CD4-positive, alpha-beta memory T cell (primary cell): ENCODE results near the gene ESM1. TPM values are rescaled to one million over a fixed set of nuclear protein-coding genes. Genes with fewer than 3 reads are reported as not detected.
"Not testable (repeated sequence)": the region's sequence is repeated elsewhere in the genome, so short reads cannot be mapped to it uniquely, and the experiment has no call there.

ENCODE experiments used
- CTCF ChIA-PET: fragments of 350-600 bp; sonication (Branson Sonifier 250); formaldehyde crosslinking; loops from one replicate; lab custom pipeline; 2021; ENCODE audit warnings: inconsistent platforms; ENCODE audit not compliant: partially characterized antibody; lab: Charles Lee
- POLR2A ChIA-PET: fragments of 350-600 bp; sonication (Branson Sonifier 250); formaldehyde crosslinking; loops from one replicate; lab custom pipeline; 2021; ENCODE audit not compliant: partially characterized antibody; lab: Charles Lee
- DNase-seq, 5 donors: peaks; one replicate each; pipeline versions ENCODE4 v3.0.0 to v3.0.0-alpha.2; 2020 to 2022; ENCODE audit warnings: mixed read lengths in 1 of 5
- H3K27ac ChIP-seq: one replicate; pipeline ENCODE4 v1.7.0; 2013; ENCODE audit warnings: low read depth, low read length
- H3K27me3 ChIP-seq: 2 replicates; pipeline ENCODE4 v1.7.0; 2013; ENCODE audit warnings: mild to moderate bottlenecking, low read length, moderate library complexity; ENCODE audit not compliant: insufficient read depth
- H3K36me3 ChIP-seq: 2 replicates; pipeline ENCODE4 v1.7.0; 2013; ENCODE audit warnings: mild to moderate bottlenecking, low read length, moderate library complexity; ENCODE audit not compliant: insufficient read depth
- H3K4me1 ChIP-seq: 2 replicates; pipeline ENCODE4 v1.7.0; 2013; ENCODE audit warnings: mild to moderate bottlenecking, low read length, moderate library complexity; ENCODE audit not compliant: insufficient read depth
- H3K4me3 ChIP-seq, 2 donors: one replicate each; pipeline ENCODE4 v1.7.0; 2013; ENCODE audit warnings: low read length in 2 of 2, mild to moderate bottlenecking in 1 of 2
- H3K9me3 ChIP-seq, 2 donors: one replicate each; pipeline ENCODE4 v1.7.0; 2013; ENCODE audit warnings: low read length in 2 of 2, control low read depth in 1 of 2; ENCODE audit not compliant: control insufficient read depth in 1 of 2
- H3K27ac Mint-ChIP-seq, 7 donors: one replicate each; pipeline ENCODE4 v1.8.0; 2020 to 2021; ENCODE audit warnings: mixed read lengths in 7 of 7, mild to moderate bottlenecking in 6 of 7, inconsistent platforms in 3 of 7, moderate library complexity in 3 of 7
- H3K27me3 Mint-ChIP-seq, 2 donors: one replicate each; pipeline ENCODE4 v1.8.0; 2020 to 2021; ENCODE audit warnings: mixed read lengths in 2 of 2
- H3K36me3 Mint-ChIP-seq, 2 donors: one replicate each; pipeline ENCODE4 v1.8.0; 2020 to 2021; ENCODE audit warnings: mixed read lengths in 2 of 2, inconsistent platforms in 1 of 2, mild to moderate bottlenecking in 1 of 2
- H3K4me1 Mint-ChIP-seq, 4 donors: one replicate each; pipeline ENCODE4 v1.8.0; 2020 to 2021; ENCODE audit warnings: mixed read lengths in 4 of 4, mild to moderate bottlenecking in 1 of 4
- H3K4me3 Mint-ChIP-seq, 8 donors: one replicate each; pipeline ENCODE4 v1.8.0; 2020 to 2021; ENCODE audit warnings: mixed read lengths in 8 of 8, mild to moderate bottlenecking in 7 of 8, moderate library complexity in 6 of 8, inconsistent platforms in 3 of 8
- H3K9me3 Mint-ChIP-seq, 8 donors: one replicate each; pipeline ENCODE4 v1.8.0; 2020 to 2021; ENCODE audit warnings: mixed read lengths in 8 of 8, mild to moderate bottlenecking in 5 of 8, inconsistent platforms in 3 of 8, moderate library complexity in 1 of 8
- intact Hi-C: fragments of 100-400 bp; cut with micrococcal nuclease; formaldehyde crosslinking; loops from one replicate; pipeline ENCODE4 v1.15.1; 2023
- polyA plus RNA-seq, 2 donors: library from polyadenylated mRNA; unstranded; fragments of 300-500 nt; fragmentation: Illumina TruSeq; gene quantifications; one replicate each; pipeline ENCODE4 v1.2.3, GENCODE V29; 2021
- total RNA-seq, 2 experiments: library from RNA; stranded (reverse); gene quantifications; one replicate each; pipeline ENCODE4 v1.2.3, GENCODE V29; 2021

Gene ESM1
- total and polyA plus RNA-seq, 4 experiments from 2014 or later, result 0.99 to 1.5 (median 1.1) TPM

DNA sequence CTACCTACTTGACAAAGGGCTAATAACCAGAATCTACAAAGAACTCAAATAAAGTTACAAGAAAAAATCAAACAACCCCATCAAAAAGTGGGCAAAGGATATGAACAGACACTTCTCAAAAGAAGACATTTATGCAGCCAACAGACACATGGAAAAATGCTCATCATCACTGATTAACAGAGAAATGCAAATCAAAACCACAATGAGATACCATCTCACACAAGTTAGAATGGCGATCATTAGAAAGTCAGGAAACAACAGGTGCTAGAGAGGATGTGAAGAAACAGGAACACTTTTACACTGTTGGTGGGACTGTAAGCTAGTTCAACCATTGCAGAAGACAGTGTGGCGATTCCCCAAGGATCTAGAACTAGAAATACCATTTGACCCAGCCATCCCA lies 16.8 kb upstream of the ESM1 start:
- Mint-ChIP-seq H3K4me1 (peaks cover 42 to 71% (median 59%) of the 10 kb centered on the region in 4 donors), H3K4me3 (peak overlapping the region in 6 of 8 donors; percentile 55 to 78 (median 68)), H3K27ac (peak overlapping the region; percentile 32 to 85 (median 66))
- POLR2A ChIA-PET, result interaction anchor here (0.7 to 1.2 kb wide), 3 partner anchors 10 to 60 kb away, joined by 3 to 7 read pairs (median 4); no protein-coding TSS in a partner anchor
- peaks cover 51% of the 10 kb centered on the region for H3K4me1 ChIP-seq
- not testable (repeated sequence) for H3K4me3 ChIP-seq, H3K27me3 Mint-ChIP-seq, H3K9me3 ChIP-seq, H3K36me3 Mint-ChIP-seq, H3K36me3 ChIP-seq, H3K27ac ChIP-seq, H3K27me3 ChIP-seq, H3K9me3 Mint-ChIP-seq
- CTCF ChIA-PET, result interaction anchor here (1.1 kb wide), 1 partner anchor 12 kb away, joined by 4 read pairs; no protein-coding TSS in a partner anchor
- DNase-seq, result peak in 4 of 5 donors; percentile 28 to 44 (median 40)
- intact Hi-C loops, result loop anchor here (5.0 kb wide), 1 partner anchor 70 kb away; no protein-coding TSS in a partner anchor

DNA sequence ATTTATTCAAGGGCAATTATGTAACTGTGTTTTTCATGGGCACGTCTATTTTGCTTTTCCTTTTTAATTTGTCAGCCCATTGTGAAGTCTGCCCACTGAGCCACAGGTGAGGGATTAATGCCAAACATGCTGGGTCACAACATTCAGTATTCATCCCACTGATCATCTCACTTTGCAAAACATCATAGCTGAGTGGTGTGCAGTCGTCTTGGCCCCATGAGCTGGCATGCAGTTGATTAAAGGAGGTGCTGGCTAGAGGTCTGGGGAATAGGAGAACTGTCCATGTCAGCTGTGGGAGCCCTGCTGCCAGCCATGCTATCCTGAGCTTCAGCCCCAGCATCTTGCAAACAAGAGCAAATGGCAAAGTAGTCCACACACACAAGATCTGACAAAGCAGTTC lies 11.7 kb upstream of the ESM1 start:
- CTCF ChIA-PET, result interaction anchor here (2.3 kb wide), 1 partner anchor 11 kb away, joined by 5 read pairs; no protein-coding TSS in a partner anchor

DNA sequence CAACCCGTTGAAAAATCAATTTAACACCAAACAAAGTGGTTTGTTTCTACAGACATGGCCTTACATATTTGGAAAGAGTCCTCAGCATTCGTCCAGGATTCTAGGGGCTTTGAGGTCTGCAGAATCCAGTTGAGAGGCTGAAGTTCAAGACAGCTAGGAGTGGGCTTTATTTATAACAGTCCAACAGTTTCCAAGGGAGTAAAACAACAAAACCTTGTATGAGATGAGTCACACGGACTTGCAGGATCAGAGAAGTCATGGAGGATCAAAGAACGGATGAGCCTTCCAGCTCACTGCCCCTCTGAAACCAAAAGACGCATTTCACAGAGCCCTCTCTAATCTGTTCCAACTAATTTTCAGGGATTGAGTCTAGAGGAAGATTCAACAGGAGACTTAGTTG lies 11.1 kb upstream of the ESM1 start:
- CTCF ChIA-PET, result interaction anchor here (2.3 kb wide), 1 partner anchor 12 kb away, joined by 5 read pairs; no protein-coding TSS in a partner anchor
- no peak overlapping the region for H3K27ac Mint-ChIP-seq
- H3K27me3 Mint-ChIP-seq, result no peaks in the 10 kb centered on the region
- peaks cover 11 to 45% (median 25%) of the 10 kb centered on the region in 4 donors for H3K4me1 Mint-ChIP-seq
- Histone ChIP-seq H3K27me3 (no peaks in the 10 kb centered on the region), H3K4me3 (no peak overlapping the region), H3K27ac (no peak overlapping the region), H3K36me3 (no peaks in the 10 kb centered on the region), H3K9me3 (no peaks in the 10 kb centered on the region), H3K4me1 (peaks cover 7% of the 10 kb centered on the region)
- DNase-seq, result no peak
- no peak overlapping the region for H3K4me3 Mint-ChIP-seq
- POLR2A ChIA-PET, result no interaction called here
- H3K9me3 Mint-ChIP-seq, result no peaks in the 10 kb centered on the region
- H3K36me3 Mint-ChIP-seq, result no peaks in the 10 kb centered on the region
- intact Hi-C loops, result no loop called here

More for the DNA sequence above, 11.7 kb upstream of the ESM1 start:
- DNase-seq, result no peak
- Histone ChIP-seq H3K4me1 (peaks cover 13% of the 10 kb centered on the region), H3K9me3 (no peaks in the 10 kb centered on the region), H3K4me3 (no peak overlapping the region), H3K27me3 (no peaks in the 10 kb centered on the region), H3K27ac (no peak overlapping the region), H3K36me3 (no peaks in the 10 kb centered on the region)
- intact Hi-C loops, result no loop called here
- H3K4me3 Mint-ChIP-seq, result no peak overlapping the region
- POLR2A ChIA-PET, result no interaction called here
- H3K36me3 Mint-ChIP-seq, result no peaks in the 10 kb centered on the region
- H3K27me3 Mint-ChIP-seq, result no peaks in the 10 kb centered on the region
- H3K4me1 Mint-ChIP-seq, result peaks cover 17 to 51% (median 31%) of the 10 kb centered on the region in 4 donors
- no peak overlapping the region for H3K27ac Mint-ChIP-seq
- H3K9me3 Mint-ChIP-seq, result no peaks in the 10 kb centered on the region

DNA sequence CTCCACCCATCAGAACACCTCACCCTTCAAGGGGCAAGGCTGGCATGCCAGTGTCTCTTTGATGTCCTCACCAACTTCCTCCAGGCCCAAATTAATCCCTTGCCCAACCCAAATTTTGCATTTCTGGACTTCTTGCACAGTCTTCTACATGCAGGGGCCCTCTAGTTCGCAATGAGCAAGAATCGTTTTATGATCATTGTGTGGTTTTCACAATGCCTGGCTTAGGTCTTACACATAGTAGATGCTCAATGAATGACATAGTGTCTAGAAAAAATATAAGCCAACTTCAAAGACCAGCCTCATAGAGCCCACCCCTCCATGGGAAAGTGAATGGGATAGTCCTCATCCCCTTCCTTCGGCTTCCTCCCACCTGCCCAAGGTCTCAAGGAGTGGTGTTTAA lies 9.8 kb upstream of the ESM1 start:
- Histone ChIP-seq H3K4me3 (no peak overlapping the region), H3K27me3 (no peaks in the 10 kb centered on the region), H3K4me1 (peaks cover 13% of the 10 kb centered on the region), H3K27ac (no peak overlapping the region), H3K9me3 (no peaks in the 10 kb centered on the region), H3K36me3 (no peaks in the 10 kb centered on the region)
- POLR2A ChIA-PET, result no interaction called here
- Mint-ChIP-seq H3K4me3 (no peak overlapping the region), H3K27me3 (no peaks in the 10 kb centered on the region), H3K4me1 (peaks cover 13 to 43% (median 22%) of the 10 kb centered on the region in 4 donors), H3K36me3 (no peaks in the 10 kb centered on the region), H3K27ac (peak overlapping the region in 1 of 7 donors; percentile 47), H3K9me3 (no peaks in the 10 kb centered on the region)
- intact Hi-C loops, result no loop called here
- no peak for DNase-seq
- CTCF ChIA-PET, result no interaction called here

DNA sequence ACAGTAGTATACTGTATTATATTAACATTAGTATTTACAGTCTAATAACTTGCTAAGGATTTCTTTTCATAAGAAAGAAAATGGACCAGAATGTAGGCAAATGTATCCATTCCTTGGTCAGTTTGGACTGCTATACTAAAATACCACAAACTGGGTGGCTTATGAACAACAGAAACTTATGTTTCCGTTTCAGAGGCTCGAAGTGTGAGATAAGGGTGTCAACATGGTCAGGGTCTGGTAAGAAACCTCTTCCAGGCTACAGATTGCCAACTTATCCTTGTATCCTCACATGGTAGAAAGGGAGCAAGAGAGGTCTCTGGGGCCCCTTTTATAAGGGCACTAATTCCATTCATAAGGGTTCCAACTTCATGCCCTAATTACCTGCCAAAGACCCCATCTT lies 9.2 kb upstream of the ESM1 start:
- Mint-ChIP-seq H3K27ac (no peak overlapping the region), H3K9me3 (no peaks in the 10 kb centered on the region), H3K27me3 (no peaks in the 10 kb centered on the region), H3K36me3 (no peaks in the 10 kb centered on the region), H3K4me3 (no peak overlapping the region), H3K4me1 (peaks cover 12 to 43% (median 22%) of the 10 kb centered on the region in 4 donors)
- POLR2A ChIA-PET, result no interaction called here
- H3K4me3 ChIP-seq, result no peak overlapping the region
- H3K4me1 ChIP-seq, result peaks cover 18% of the 10 kb centered on the region
- no peaks in the 10 kb centered on the region for H3K27me3 ChIP-seq
- no peaks in the 10 kb centered on the region for H3K9me3 ChIP-seq
- intact Hi-C loops, result no loop called here
- CTCF ChIA-PET, result interaction anchor here (1.6 kb wide), 1 partner anchor 13 kb away, joined by 3 read pairs; no protein-coding TSS in a partner anchor
- no peak overlapping the region for H3K27ac ChIP-seq
- H3K36me3 ChIP-seq, result no peaks in the 10 kb centered on the region
- DNase-seq, result no peak

DNA sequence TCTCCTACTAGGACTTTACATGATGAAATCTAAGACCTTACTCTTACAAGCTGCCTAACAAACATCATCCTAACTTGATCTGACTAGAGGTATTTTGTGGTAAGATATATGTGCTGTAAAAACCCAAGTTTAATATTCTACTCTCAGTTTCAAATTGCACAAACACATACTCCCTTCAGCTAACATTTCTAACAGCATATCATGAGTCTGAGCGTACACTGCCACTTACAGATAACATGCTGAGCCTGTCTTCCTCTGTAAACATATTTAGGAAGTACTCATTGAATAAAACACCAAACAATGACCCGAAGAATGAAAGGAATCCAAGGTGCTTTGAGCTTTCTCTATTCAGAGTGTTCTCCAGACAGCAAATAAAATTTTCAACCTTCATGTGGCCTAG lies 7.9 kb upstream of the ESM1 start:
- no peak overlapping the region for H3K4me3 ChIP-seq
- no peaks in the 10 kb centered on the region for H3K36me3 ChIP-seq
- no peaks in the 10 kb centered on the region for H3K27me3 ChIP-seq
- intact Hi-C loops, result no loop called here
- H3K27ac ChIP-seq, result no peak overlapping the region
- no peaks in the 10 kb centered on the region for H3K9me3 ChIP-seq
- Mint-ChIP-seq H3K27me3 (no peaks in the 10 kb centered on the region), H3K4me3 (no peak overlapping the region), H3K36me3 (no peaks in the 10 kb centered on the region), H3K4me1 (peaks cover 20 to 52% (median 32%) of the 10 kb centered on the region in 4 donors), H3K27ac (no peak overlapping the region), H3K9me3 (no peaks in the 10 kb centered on the region)
- DNase-seq, result no peak
- H3K4me1 ChIP-seq, result peaks cover 32% of the 10 kb centered on the region
- POLR2A ChIA-PET, result no interaction called here
- CTCF ChIA-PET, result interaction anchor here (0.8 to 1.6 kb wide), 2 partner anchors 11 to 44 kb away, joined by 3 to 4 read pairs; no protein-coding TSS in a partner anchor

DNA sequence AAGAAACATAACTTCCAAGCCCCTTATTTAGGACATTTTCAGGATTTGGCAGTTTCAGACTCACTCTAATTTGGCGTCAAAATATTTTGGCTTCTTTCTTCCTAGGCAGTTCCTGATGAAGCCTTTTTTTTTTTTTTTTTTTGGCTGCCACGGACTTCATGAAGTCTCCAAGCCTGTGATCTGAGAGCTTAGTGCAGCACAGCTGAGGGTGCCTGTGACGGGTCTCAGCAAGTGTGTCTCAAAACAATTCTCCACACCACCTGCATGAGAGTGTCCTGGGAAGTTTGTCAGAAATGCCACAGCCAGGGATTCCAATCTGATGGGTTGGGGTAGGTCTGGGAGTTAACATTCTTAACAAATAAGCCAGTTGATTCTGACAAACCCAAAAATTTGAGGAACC lies 6.0 kb upstream of the ESM1 start:
- H3K27ac Mint-ChIP-seq, result no peak overlapping the region
- Histone ChIP-seq H3K4me1 (peaks cover 49% of the 10 kb centered on the region), H3K27ac (no peak overlapping the region), H3K36me3 (no peaks in the 10 kb centered on the region), H3K9me3 (no peaks in the 10 kb centered on the region), H3K27me3 (no peaks in the 10 kb centered on the region), H3K4me3 (no peak overlapping the region)
- intact Hi-C loops, result no loop called here
- H3K9me3 Mint-ChIP-seq, result no peaks in the 10 kb centered on the region
- no peaks in the 10 kb centered on the region for H3K36me3 Mint-ChIP-seq
- peaks cover 32 to 70% (median 47%) of the 10 kb centered on the region in 4 donors for H3K4me1 Mint-ChIP-seq
- CTCF ChIA-PET, result no interaction called here
- DNase-seq, result no peak
- no peak overlapping the region for H3K4me3 Mint-ChIP-seq
- no peaks in the 10 kb centered on the region for H3K27me3 Mint-ChIP-seq
- POLR2A ChIA-PET, result interaction anchor here (0.6 to 1.2 kb wide), 2 partner anchors 11 to 103 kb away, joined by 3 to 4 read pairs; no protein-coding TSS in a partner anchor
